ENCODE measurements around the gene NOL4.
A peak's percentile ranks its signal among the peaks of the same experiment; 100 is the strongest.

NOL4 gene

GRCh38 chr18:34225218-34225553 lies 473 bp upstream of the NOL4 start:
- H3K4me3 ChIP-seq (ENCODE audit: low read depth, low read length) = no peak overlapping the region
- TF ChIP-seq, protein P1, sequence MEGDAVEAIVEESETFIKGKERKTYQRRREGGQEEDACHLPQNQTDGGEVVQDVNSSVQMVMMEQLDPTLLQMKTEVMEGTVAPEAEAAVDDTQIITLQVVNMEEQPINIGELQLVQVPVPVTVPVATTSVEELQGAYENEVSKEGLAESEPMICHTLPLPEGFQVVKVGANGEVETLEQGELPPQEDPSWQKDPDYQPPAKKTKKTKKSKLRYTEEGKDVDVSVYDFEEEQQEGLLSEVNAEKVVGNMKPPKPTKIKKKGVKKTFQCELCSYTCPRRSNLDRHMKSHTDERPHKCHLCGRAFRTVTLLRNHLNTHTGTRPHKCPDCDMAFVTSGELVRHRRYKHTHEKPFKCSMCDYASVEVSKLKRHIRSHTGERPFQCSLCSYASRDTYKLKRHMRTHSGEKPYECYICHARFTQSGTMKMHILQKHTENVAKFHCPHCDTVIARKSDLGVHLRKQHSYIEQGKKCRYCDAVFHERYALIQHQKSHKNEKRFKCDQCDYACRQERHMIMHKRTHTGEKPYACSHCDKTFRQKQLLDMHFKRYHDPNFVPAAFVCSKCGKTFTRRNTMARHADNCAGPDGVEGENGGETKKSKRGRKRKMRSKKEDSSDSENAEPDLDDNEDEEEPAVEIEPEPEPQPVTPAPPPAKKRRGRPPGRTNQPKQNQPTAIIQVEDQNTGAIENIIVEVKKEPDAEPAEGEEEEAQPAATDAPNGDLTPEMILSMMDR (conservative IDR thresholded peaks at IDR 0.05; ENCODE audit: low read depth, low read length) = no peak
- no peak for DNase-seq (ENCODE audit: low read depth)

DNA sequence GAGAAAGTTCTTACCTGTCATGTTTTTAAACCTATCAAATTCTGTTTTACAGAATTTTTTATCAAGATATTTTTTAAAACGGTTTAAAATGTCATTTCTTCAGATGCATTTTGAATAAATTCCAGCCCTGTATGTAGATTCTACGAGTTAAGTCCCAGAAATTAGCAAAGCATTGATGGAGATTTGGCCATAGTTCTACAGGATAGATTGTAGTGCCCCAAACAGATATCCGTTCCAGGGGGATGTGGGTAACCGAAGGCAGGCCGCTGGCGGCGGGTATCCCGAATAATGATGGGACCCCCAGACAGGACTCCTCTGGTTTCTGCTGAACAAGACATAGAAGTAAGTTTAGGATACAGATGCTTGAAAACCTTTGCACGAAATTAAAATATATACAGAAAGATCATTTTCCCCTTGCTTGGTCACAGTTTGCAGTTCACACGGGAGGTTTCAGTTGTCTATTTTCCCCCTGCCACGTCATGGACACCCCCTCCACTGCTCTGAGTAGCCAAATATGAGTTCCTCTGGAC lies 755 bp downstream of the NOL4 start:
- TF ChIP-seq, protein P1 (conservative IDR thresholded peaks at IDR 0.05; ENCODE audit: low read depth, low read length) = no peak
- H3K4me3 ChIP-seq (ENCODE audit: low read depth, low read length) = no peak overlapping the region

DNA sequence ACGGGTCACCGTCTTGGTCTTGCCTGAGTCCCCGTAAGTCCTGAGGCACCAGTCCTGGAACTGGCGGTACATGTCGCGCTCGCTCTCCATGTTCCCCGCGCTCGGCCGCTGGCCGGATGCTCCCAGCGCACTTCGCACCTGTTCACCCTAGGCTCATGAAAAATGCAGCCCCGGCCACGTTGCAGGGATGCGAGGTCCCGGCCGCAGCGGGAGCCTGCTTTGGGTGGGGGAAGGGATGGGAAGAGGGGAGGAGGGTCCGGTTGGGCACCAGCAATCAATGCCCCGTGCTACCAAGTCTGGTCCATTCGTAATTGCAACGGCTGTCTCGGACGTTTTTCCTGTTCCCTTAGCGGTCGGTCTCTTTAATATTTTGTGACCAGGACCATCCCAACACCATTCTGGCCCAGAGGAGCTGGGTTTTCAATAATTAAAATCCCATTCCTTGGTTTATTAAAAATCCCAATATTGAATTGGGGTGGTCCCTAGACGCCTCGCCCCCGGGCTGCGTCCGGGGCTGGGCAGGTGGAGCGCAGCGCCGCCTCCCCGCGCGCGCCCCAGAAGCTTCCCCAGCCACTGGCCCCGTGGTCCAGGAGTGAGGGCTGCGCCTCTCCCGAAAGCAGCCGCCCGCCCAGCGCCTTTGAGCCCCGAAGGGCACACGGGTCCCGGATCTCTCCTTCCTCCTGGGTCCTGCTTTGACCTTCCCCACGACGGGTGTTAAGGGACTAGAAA lies 1.4 kb downstream of the NOL4 start:
- peak overlapping the region; percentile 17 for H3K4me3 ChIP-seq (ENCODE audit: low read depth, low read length)
- no peak for DNase-seq (ENCODE audit: low read depth)

More for the DNA sequence above, 755 bp downstream of the NOL4 start:
- peak; percentile 1 for DNase-seq (ENCODE audit: low read depth)

DNA sequence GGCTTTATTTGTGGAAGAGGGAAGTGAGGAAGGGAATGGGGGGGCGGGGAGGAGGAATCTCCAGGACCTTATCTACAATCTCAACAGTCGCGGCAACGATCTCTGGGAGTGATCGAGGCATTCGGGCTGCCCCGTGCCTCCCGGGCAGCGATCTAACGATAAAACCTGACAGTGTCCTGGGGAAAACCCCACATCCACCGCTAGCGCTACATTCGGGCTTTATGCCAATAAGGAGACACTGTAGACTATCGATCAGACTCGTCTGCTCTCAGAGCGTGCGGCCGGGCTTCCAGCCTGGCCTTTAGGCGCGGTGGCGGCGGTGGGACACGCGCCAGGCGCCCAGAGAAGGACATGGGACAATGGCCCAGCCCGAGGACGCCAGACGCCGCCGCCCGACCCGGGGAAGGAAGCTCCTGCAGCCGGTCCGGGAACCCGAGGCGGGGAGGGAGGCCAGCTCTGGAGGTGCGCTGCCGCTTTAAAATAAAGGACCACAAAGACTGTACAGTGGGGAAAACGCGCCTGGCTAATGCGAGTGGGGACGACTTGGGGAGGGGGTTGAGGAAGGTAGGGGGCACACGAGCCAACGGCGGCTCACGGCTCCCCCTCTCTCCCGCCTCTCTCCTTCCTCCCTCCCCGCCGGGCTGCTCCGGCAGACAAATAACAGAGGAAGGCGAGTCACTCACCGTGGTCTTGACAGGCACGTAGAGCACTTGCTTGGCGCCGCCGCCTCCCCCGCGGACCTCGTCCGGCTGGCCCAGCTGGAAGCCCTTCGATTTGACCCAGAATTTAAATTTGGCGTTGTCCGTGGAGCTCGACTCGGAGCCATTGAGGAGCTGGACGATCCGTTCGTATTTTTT lies 2.2 kb downstream of the NOL4 start:
- DNase-seq (ENCODE audit: low read depth) = peak; percentile 1
- H3K4me3 ChIP-seq (ENCODE audit: low read depth, low read length) = peak overlapping the region; percentile 24
- TF ChIP-seq, protein P1 (conservative IDR thresholded peaks at IDR 0.05; ENCODE audit: low read depth, low read length) = no peak

More for the DNA sequence above, 1.4 kb downstream of the NOL4 start:
- TF ChIP-seq, protein P1 (conservative IDR thresholded peaks at IDR 0.05; ENCODE audit: low read depth, low read length) = no peak

- no peak for DNase-seq (ENCODE audit: low read depth)
- TF ChIP-seq, protein P1 (conservative IDR thresholded peaks at IDR 0.05; ENCODE audit: low read depth, low read length) = no peak
Measured at GRCh38 chr18:34221971-34222306, 2.8 kb downstream of the NOL4 start.

GRCh38 chr18:34220081-34220815 lies 4.5 kb downstream of the NOL4 start:
- no peak for DNase-seq (ENCODE audit: low read depth)
- TF ChIP-seq, protein P1 (conservative IDR thresholded peaks at IDR 0.05; ENCODE audit: low read depth, low read length) = no peak

More at GRCh38 chr18:34221971-34222306, 2.8 kb downstream of the NOL4 start:
- H3K4me3 ChIP-seq (ENCODE audit: low read depth, low read length) = no peak overlapping the region

More at GRCh38 chr18:34220081-34220815, 4.5 kb downstream of the NOL4 start:
- no peak overlapping the region for H3K4me3 ChIP-seq (ENCODE audit: low read depth, low read length)
